Measurements from ENCODE around the gene NDUFA3.

NDUFA3 gene

DNA sequence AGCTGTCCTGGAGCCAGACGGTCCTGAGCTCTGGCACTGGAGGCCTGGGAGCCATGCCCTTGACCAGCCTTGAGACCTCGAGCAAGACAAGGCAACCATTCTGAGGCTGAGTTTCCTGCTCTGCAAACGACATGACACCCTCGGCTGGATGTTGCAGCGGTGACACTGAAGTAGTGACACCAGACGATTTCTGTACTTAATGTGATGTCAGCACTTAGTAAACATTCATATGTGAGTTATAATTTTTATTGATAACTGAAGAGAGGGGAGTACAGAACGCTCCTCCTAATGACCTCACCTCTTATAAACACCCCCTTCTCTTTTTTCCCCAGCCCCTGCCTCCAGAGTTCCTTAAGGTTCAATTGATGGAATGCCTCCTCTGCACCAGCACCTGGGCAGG is 5.8 kb downstream of the NDUFA3 start:
- DNase-seq, result no peak

DNA sequence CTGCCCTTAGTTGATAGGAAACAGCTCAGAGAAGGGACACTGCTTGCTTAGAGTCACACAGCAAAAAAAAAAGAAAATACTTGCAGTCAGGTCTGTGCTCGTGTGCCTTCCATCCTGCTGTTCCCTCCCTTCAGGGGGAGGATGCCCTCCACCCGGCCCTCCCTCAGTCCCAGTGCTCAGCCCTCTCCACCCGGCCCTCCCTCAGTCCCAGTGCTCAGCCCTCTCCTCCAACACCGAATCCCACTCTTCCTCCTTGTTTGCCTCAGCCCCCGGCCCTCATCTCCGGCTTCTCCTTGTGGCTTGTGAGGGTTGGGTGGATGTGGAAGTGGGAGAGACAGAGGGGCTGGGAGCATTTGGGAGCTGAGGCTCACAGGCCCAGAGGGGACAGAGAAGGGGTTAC is 7.0 kb downstream of the NDUFA3 start:
- no peak for DNase-seq

DNA sequence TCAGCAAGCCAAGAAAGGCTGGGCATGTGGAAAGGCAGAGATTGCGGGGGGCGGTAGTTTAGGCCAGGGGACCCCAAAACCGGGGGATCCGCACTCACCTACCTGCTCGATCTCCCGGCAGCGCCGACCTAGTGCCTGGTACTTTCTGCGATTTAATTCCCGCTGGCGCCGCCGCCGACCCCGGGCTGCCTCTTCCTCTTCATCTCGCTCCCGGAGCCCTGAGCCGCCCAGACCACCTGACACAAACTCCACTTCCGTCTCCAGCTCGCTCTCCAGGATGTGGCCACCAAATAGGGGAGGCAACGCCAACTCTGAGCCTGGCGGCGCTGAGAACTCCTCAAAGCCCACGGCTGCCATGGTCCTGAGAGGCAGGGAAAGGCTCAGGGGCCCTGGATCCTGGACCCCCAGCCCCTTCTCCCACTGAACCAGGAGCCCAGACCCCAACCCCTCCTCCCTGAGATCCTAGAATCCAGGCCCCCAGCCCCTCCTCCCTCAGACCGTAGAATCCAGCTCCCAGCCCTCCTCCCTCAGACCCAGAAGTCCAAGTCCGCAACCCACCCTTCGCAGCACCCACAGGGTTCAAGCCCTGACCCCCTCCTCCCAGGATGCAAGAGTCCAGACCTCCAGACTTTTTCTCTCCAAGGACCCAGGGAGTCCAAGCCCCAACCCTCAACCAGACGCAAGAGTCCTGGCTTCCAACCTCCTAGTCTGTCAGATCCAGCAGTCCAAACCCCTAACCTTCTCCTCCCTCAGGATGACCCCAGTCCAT is 11.9 kb downstream of the NDUFA3 start:
- DNase-seq, result peak; percentile 71

DNA sequence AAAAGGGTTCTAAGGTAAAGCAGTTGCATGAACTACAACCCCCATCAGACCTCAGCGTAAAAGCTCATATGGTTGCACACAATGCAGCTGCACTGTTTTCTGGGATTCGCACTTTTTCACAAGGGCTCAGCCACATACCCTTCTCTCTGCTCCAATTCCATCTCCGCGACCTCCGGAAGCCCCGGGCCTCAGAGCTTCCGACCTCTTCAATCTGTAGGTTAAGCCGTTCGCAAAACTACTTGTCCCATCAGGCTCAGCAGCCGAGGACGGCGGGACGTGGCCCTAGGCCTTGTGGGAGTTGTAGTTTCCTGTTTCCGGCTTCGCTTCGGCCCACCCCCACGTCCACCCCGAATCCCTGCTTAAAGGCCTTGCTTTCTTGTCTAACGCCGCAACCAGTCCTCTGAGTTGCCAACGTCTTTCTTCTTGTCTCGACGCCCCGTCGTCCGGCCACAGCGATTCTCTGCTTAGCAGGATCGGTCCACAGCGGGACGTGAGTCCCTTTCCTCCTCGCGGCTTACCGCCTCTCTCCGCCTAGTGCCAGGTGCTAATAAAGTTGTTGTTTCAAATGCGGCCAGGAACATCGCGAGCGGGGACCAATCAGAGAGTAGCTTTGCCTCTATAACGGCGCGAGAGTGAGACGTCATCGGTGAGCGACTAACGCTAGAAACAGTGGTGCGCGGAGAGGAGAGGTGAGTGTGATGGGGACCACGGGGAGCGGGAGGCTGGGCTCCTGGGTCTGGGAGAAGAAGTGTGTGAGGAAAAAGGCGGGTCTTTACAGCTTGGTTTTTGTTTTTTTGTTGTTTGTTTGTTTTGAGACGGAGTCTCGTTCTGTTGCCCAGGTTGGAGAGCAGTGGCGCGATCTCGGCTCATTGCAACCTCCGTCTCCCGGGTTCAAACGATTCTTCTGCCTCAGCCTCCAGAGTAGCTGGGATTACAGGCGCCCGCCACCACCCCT is 12.7 kb downstream of the NDUFA3 start, which contains the start of the genes PRPF31 and TFPT:
TSS of gene PRPF31 (plus strand) at position 646 of the 955 bp plus-strand sequence. CDS start 2,525 bp downstream, outside the sequence.
TSS of gene TFPT (minus strand) at position 549 of the 955 bp plus-strand sequence. CDS start at position 161, 388 bp downstream.
- DNase-seq, result peak; percentile 99

DNA sequence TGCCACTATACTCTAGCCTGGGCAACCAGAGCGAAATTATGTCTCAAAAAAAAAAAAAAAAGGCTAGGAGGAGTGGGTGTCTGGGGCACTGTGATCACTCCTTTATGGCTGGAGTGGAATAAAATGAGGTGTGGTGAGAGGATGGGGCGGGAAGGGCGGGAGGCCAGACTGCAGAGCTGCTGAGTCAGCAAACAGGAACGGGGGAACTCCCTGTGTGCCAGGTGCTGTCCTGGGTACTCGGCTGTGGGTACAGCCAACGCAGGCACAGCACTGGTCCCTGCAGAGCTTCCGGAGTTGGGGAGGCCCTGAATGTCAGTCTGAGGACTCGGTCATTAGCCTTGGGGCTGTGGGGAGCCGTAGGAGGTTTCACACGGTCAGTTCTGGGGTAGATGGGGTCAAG is 18.6 kb downstream of the NDUFA3 start:
- DNase-seq, result no peak

DNA sequence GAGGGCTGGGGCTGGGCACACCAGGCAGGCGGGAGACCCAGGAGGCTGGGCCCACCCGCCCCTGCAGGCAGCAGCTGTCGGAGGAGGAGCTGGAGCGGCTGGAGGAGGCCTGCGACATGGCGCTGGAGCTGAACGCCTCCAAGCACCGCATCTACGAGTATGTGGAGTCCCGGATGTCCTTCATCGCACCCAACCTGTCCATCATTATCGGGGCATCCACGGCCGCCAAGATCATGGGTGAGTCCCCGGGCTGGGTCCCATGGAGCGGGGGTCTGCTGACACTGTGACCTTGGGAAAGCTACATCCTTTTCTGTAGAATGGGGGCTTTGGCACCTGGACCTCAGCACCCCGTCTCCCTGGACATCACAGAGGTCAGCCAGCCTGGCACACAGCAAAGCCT is 21.0 kb downstream of the NDUFA3 start:
- DNase-seq, result no peak

DNA sequence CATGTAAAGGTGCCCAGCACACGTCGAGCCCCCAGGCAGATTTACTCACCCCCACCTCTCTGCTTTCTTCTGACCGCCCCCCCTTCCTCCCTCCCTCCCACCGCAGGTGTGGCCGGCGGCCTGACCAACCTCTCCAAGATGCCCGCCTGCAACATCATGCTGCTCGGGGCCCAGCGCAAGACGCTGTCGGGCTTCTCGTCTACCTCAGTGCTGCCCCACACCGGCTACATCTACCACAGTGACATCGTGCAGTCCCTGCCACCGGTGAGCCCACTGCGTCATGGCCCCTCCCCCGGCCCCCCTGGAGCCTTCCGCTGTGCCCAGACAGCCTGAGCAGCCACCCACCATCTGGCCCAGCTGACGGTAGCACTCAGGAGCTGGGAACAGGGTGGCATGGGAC is 21.7 kb downstream of the NDUFA3 start:
- DNase-seq, result no peak

DNA sequence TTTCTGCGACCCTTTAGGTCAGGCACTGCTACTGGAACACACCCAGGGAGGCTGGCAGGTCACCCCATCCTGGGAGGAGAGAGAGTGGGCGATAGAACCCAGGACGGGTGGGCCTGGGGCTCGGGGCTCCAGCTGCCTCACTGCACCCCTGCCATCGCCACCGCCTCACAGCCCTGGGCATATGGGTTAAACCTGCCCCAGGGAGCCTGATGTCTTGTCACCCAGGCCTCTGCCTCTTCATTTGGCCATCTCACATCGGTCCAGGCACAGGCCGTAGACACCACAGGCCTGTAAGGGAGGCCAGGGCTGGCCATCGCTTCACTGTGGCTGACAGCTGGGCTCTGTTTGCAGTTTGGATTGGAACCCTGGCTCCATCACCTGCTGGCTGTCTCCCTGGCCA is 23.1 kb downstream of the NDUFA3 start:
- no peak for DNase-seq

DNA sequence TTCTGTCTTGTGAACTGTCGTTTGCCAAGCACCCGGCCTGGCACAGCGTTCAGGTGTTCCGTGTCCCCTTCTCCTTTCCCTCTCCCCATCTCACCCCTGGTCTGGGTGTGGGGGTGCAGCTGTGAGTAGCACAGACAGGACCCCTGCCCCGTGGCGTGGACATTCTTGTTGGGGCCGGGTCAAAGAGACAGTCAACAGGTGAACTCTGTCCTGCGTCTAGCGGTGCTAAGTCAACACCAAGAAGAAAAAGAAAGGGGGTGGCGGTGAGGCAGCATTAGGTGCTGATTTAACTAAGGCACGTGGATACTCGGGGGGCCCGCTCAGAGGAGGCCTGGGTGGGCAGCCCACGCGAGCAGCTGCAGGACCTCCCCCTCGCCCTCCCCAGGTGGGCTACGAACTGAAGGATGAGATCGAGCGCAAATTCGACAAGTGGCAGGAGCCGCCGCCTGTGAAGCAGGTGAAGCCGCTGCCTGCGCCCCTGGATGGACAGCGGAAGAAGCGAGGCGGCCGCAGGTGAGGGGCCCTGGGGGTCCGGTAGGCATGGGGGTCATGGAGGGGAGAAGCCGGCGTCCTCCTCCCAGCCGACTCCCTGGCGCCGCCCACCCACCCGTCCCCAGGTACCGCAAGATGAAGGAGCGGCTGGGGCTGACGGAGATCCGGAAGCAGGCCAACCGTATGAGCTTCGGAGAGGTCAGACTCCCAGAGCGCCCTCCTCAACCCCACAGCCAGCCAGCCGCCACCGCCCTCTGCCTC is 25.2 kb downstream of the NDUFA3 start:
- no peak for DNase-seq

DNA sequence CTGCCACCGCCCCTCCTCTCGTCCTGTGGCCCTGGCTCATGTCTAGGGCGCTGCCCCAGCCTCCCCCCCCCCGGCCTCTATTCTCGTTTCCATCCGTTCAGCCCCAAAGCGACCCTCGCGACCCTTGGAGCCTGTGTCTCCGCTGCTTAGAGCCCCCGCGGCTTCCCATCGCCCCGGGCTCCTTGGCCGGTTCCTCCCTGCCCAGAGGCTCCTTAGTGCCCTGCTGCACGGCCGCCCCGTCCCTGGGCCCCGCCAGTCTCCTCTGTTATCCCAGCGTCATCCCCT is 25.7 kb downstream of the NDUFA3 start:
- no peak for DNase-seq

DNA sequence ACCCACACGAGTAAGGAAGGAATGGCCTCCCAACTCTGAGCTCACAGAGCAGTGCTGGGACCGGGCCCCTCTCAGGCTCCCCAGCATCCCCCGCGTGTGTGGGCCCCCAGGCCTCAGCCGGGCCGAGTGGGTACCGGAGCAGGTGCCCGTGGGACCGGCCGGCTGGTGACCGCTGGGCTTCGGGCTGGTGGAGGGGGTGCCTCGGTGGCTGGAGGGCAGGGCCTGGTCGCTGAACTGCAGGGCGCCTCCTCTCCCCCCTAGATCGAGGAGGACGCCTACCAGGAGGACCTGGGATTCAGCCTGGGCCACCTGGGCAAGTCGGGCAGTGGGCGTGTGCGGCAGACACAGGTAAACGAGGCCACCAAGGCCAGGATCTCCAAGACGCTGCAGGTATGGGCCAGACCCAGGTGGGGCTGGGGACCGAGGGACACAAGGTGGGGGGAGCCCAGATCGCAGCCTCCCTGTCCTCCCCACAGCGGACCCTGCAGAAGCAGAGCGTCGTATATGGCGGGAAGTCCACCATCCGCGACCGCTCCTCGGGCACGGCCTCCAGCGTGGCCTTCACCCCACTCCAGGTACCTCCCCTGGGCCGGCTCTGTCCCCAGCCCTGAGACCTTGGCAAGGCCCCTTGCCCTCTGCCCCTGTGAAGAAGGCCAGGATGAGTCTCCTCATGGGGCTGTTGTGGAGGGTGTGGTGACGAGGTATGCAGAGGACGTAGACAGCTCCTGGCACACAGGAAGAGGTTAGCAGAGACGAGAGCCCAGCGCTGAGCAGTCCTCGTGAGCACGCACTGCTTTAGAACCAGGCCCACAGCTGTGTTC is 26.4 kb downstream of the NDUFA3 start:
- DNase-seq, result no peak

DNA sequence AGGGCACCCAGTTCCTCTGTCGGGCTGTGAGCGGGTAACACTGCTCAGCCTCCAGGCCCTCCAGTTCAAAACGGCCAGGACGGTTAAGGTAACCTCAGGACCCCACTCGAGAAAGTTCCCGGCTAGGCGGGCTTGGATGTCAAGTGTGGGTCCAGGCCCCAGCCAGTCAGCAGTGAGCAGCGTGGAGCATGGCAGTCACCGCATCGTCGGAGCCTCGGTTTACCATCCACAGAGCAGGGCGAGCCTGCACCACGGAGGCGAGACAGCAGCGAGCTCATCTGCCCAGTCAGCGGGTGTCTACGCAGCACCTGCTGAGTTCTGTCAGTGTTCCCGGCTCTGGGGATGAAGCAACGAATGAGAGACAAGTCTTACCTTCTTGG is 27.0 kb downstream of the NDUFA3 start:
- no peak for DNase-seq

DNA sequence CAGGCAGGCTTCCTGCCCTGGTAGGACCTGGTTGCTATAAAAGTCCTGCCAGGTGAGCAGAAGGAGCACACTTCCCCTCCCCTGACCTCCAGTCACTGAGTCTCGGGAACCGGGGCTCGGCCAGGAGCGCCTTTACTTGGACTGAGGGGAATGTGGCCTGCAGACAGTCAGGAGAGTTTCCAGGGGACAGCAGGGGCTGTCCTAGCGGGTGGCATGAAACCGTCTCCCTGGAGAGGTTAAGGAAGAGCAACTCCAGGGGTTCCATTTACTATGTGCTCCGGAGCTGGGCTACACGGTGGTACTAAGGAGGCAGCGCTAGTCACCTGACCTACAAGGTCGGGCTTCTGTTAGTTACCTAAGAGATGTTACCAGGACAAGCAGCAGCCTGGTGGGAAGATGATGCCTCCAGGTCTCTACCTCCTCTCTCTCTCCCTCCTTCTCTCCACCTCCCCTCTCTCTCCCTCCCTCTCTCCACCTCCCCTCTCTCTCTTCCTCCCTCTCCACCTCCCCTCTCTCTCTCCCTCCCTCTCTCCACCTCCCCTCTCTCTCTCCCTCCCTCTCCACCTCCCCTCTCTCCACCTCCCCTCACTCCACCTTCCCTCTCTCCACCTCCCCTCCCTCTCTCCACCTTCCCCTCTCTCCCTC is 30.8 kb downstream of the NDUFA3 start:
- DNase-seq, result peak; percentile 93

DNA sequence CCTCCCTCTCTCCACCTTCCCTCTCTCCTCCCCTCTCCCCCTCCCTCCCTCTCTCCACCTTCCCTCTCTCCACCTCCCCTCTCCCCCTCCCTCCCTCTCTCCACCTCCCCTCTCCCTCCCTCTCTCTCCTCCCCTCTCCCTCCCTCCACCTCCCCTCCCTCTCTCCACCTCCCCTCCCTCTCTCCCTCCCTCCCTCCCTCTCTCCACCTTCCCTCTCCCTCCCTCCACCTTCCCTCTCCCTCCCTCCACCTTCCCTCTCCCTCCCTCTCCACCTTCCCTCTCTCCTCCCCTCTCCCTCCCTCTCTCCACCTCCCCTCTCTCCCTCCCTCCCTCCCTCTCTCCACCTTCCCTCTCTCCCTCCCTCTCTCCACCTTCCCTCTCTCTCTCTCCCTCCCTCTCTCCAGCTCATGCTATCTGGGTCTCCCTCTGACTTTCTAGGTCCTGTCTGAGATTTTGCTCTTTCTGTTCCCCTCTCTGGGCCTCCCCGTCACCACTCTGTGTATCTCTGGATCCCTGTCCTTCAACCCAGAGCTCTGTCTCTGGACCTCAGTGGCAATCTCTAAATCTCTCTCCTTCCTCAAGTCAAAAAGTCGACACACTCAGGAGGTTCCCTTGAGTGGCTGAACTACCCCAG is 31.4 kb downstream of the NDUFA3 start:
- no peak for DNase-seq

DNA sequence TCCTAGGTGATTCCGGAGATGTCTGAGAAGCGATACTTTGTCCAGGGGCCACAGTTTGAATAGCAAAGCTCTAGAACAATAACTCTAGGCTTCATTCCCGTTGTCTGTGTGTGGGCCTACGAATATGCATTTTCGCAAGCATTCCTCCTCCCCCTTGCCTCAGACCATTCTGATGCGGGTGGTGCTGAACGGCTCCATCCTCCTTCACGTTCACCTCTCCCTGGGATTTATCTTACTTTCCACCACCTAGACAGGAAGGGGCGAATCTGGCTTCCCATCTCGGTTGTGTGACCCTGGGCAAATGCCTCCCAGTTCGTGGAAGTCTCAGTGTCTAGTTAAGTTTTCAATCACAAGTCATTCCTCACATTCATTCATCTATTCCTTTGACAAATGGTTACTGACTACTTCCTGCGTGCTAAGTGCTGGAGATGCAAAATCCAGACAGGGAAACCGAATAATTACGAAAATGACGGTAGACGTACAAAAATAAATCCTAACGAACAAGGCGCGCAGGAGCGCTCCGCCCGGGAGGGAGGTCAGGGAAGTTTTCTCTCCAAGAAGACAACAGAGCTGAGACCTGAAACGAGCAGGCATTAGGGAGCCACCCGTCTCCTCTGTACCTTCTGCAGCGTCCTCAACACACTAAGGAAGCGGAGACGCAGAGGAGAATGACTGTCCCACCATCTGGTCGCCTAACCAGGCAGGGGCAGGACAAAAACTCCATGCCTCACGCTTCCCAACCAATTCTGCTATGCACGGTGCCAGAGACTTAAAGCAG is 33.6 kb downstream of the NDUFA3 start:
- DNase-seq, result no peak

DNA sequence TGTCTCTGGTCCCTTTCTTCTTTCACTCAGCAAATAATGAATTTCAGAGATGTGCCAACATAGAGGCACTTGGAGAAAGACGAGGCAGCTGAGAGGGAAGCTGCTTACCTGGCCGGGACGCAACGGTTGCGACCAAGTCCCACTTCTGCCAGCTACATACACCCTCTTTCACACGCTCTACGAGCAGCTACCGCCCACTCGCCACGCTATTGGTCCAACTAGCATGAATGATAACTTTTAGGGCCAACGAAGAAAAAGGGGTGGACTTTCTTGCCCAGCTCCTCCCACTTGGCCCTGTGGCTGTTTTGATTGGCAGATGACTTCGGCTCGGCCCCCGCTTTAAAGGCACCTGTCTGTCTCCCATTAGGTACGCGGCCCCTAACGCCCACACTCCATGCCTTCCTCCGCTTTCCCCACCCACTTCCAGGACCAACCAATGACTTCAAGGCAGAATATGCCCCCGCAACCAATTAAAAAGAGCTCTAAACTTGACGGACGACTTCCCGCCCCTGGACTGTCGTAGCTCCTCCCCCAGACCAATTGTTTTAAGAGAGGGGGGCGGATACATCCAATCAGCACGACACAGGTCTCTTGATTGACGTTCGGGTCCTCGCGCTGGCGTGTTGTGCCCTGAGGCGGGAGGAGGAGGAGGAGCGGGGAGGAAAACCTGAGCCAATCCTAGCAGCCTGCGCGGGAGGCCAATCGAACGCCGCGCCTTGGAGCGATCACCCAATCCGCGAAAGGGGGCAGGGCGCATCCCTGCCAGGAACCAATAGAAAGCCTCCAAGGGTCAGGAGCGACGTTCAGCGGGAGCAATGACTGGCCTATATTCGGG is 34.4 kb downstream of the NDUFA3 start:
- peak; percentile 100 for DNase-seq

DNA sequence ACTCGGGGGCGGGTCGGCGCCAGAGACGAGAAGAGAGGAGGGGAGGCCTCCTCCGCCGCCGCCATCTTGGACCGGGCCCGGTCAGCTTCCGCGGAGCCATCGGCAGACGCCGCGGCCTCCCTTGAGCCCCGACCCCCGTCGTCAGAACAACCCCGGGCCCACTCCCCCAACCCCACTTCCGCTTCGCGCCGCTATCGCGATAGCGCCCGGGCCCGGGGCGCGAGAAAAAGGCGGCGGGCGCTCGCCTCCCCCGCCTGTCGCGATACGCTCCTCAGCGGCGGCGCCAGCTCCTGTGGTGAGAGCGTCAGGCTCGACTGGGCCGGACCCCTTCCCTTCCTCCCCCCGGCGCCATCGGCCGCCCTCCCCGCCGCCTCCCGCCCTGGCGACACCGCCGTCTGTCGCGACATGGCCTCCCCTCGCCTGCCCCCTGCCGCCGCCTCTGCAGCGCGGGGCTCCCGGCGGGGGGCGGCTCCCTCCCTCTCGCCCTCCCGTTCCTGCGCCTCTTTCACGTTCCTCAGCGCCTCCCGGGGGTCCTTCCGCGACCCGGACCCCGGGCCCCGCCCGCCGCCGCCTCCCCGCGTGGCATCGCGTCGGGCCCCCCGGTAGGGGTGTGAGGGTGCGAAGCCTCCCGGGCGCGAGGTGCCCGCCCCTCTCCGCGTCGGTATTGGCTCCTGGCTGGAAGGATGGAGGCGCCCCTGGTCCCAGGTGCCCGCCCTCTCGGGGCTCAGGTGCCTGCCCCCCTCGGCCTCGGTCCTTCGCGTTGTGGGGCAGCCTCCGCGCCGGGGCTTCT is 35.2 kb downstream of the NDUFA3 start, which contains the start of gene CNOT3:
TSS of gene CNOT3 (plus strand) at position 64 of the 790 bp plus-strand sequence. CDS start 5,217 bp downstream, outside the sequence.
- DNase-seq, result no peak

DNA sequence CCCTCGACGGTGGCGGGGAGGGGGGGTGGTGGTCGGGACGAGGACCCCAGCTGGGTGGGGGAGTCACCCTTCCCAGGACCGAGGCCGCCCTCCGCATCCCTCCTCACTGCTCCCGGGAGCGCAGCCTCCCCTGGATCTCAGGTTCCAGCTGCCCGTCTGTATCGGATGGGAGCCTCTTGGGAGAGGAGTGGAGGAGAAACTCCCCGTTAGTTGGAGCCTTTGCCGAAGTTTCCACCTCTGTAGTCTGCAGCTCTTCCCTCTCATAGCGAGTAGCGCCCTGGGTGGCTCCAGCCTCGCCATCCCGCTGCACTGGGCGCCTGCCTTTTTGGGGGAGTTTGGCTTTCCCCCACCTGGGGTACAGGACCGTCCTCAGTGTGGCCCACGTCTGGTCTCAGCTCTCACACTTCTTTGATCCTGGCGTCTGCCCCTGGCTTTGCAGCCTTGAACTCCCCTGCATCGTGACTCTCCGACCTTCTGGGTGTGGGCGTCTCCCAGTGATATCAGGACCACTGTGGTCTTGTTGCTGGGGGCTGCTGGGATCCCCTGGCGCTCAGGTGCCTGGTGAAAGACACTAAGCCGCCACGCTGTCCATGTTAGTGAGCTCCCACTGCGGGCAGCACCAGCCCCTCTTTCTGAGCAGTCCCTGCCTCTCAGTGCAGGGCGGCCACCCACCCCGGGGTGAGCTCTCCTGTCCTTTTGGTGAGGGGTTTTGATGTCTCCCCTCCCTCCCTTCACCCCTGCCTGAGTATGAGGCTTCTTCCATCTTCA is 36.0 kb downstream of the NDUFA3 start:
- no peak for DNase-seq

All from OCI-M1 (cell line).